HG03378 (cell line): ENCODE data around the gene GRAMD1A.
"Not testable (repeated sequence)": the region's sequence is repeated elsewhere in the genome, so short reads cannot be mapped to it uniquely, and the experiment has no call there.

Experiments
- ATAC-seq: cut with Tn5 transposase; IDR thresholded peaks from one replicate; pipeline ENCODE4 v1.9.1; 2021; ENCODE audit warnings: mild to moderate bottlenecking, moderate library complexity; ENCODE audit not compliant: unreplicated experiment

GRAMD1A gene

GRCh38 chr19:35034588-35035382 lies 34.7 kb downstream of the GRAMD1A start:
- ATAC-seq = no peak

- ATAC-seq = peak; percentile 46
Measured at GRCh38 chr19:35037716-35038622, 37.8 kb downstream of the GRAMD1A start.

- no peak for ATAC-seq
Measured at GRCh38 chr19:35038623-35039512, 38.7 kb downstream of the GRAMD1A start.

- ATAC-seq = no peak
Measured at GRCh38 chr19:35039881-35040825, 40.0 kb downstream of the GRAMD1A start.

GRCh38 chr19:35040826-35041547 lies 40.9 kb downstream of the GRAMD1A start:
- ATAC-seq = no peak

- ATAC-seq = no peak
Measured at GRCh38 chr19:35041548-35042055, 41.5 kb downstream of the GRAMD1A start, which contains the start of gene HPN. Gene HPN, plus strand, starts transcription at chr19:35041721. Its CDS starts 786 bp downstream, at chr19:35042507.

- ATAC-seq = no peak
Measured at GRCh38 chr19:35042056-35042730, 42.1 kb downstream of the GRAMD1A start.

DNA sequence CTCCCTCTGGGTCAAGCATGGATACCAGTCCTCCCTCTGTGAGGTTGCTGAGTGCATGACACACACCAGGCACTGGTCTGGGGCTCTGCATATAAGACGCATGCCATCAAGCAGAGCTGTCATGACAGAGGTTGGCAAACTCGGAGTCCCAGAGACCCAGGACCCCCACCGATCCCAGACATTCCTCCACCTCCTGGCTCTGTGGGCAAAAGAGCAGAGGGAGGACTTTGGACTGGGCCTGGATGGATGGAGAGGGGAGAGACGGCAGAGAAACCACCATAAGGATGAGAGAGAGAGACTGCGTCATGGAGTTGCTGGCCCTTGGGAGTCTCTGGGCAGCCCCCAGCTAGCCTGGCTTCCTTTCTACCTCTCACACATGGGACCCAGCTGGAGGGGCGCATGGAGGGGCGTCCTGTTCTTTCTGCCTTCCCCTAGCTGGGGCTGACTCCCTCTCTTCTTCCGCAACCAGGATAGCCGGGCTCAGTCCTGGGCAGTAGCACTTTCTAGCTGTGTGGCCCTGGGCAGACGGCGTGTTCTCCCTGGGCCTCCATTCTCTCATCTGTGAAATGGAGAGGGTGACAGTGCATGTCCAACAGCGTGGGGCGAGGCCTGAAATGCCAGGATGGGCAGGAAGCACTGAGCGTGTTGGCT lies 43.0 kb downstream of the GRAMD1A start:
- ATAC-seq = no peak

- no peak for ATAC-seq
Measured at GRCh38 chr19:35043906-35044305, 43.8 kb downstream of the GRAMD1A start.

DNA sequence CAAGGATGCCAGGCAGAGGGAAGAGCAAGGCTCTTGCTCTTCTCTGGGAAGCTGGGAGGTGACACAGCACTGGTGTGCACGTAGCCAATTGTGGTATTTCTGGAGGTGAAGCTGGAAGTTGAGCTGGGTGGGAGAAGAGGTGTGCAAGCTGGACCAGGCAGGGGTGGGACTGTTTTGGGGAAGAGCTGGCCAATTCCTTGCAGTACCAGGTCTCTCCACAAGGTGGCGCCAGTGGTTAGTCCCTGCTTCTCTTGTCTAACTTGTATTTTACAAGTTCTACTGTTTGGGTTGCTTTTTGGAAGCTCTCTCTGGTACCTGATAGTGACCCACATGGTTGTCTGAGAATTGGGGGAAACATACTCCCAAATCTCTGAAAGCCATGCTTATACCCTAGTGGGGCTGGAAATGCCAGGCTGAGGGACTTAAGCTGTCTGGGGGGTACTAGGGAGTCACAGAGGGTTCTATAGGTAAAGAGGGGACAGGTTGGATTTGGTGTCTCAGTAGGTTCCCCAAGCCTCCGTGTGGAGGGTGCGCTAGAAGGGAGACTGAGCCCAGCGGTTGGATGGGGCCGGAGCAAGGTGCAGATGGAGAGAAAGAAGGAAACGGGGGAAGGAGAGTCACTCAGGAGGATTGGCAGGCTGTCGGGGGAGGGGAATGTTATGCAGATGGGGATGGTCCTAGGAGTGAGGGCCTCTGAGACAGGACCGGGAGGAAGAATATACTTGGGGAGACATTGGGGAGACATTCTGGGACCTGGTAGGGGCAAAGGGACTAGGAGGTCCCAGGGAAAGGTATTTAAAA lies 44.4 kb downstream of the GRAMD1A start:
- ATAC-seq = no peak

DNA sequence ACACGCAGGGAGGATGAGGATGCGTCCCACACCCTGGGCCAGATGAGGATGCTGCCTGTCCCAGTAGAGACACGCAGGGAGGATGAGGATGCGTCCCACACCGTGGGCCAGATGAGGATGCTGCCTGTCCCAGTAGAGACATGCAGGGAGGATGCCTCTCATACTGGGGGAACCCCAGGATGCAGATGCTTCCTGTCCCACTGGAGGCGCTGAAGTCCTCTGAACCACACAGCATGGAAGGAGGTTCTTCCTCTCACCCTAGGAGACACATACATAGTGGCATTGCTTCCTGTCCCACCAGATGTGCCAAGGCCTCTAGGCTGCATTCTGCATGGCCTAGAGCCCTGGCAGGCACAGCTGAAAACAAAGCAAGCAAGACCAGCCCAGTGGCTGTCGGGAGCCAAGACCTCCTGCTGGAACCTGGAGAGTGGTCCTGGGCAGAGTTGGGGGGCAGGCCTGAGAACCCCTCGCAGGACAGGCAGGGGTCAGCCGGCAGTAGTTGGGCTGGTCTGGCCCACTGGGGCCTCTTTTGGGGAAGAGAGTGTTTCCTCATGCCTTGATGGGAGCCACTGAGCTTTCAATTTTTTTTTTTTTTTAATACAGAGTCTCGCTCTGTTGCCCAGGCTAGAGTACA lies 45.7 kb downstream of the GRAMD1A start:
- ATAC-seq = peak; percentile 59

DNA sequence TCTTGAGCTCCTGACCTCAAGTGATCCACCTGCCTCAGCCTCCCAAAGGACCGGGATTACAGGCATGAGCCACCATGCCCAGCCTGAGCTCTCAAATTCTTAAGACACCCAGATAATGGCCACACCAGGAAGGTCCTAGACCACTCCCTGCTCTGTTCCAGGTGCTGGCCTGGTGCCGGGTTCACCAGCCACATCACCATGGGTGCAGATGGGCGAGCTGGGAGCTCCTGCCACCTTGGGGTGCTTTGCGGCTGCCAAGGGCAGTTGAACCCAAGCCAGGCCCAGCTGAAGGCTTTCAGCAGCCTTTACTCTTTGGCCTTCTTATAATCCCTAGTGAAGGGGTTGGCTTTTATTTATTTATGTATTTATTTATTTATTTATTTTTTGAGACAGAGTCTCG lies 46.3 kb downstream of the GRAMD1A start:
- ATAC-seq = no peak

DNA sequence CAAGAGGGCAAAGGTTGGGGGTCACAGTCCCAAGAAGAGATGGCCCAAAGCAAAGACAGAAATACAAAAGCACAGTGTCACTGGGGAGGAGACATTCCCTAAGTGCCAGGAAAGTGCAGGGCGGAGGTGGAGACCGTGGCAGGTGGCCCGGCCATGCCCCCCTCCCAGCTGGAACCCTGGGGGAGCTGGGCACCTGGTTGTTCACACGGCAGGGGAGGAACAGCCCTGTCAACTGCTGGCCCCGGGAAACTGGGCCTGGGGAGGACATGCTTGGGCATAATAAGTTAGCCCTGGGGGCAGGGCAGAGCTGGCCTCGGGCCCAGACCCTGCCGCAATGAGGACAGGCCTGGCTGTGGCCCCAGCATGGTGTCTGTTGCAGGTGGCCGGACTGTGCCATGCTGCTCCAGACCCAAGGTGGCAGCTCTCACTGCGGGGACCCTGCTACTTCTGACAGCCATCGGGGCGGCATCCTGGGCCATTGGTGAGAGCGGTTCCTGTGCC lies 48.8 kb downstream of the GRAMD1A start:
- ATAC-seq = no peak

GRCh38 chr19:35049456-35049855 lies 49.3 kb downstream of the GRAMD1A start:
- no peak for ATAC-seq

- ATAC-seq = not testable (repeated sequence)
Measured at GRCh38 chr19:35050662-35051061, 50.5 kb downstream of the GRAMD1A start.

DNA sequence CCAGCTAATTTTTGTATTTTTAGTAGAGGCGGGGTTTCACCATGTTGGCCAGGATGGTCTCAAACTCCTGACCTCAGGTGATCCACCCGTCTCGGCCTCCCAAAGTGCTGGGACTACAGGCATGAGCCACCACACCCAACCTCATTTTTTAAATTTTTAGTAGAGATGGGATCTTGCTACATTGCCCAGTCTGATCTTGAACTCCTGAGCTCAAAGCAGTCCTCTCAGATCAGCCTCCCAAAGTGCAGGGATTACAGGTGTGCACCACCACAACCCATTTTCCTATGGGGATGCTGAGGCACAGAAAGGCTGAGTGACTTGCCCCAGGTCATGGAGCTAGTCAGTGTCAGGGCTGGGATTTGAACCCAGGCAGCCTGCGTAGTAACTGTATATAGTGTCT lies 51.1 kb downstream of the GRAMD1A start:
- ATAC-seq = not testable (repeated sequence)
